GM19324 (cell line): ENCODE results near the gene MYLK.

Source experiments
- ATAC-seq: cut with Tn5 transposase; IDR thresholded peaks from one replicate; pipeline ENCODE4 v1.9.1; 2021; ENCODE audit warnings: mild to moderate bottlenecking, moderate library complexity; ENCODE audit not compliant: unreplicated experiment, low FRiP score

The MYLK gene

GRCh38 chr3:123684636-123685035 is 199.5 kb downstream of the MYLK start:
- ATAC-seq = no peak

- no peak for ATAC-seq
Measured at GRCh38 chr3:123684209-123684608, 199.9 kb downstream of the MYLK start.

GRCh38 chr3:123683505-123684154 is 200.5 kb downstream of the MYLK start:
- no peak for ATAC-seq

GRCh38 chr3:123682781-123683504 is 201.2 kb downstream of the MYLK start:
- no peak for ATAC-seq

- no peak for ATAC-seq
Measured at GRCh38 chr3:123682302-123682701, 201.8 kb downstream of the MYLK start.

GRCh38 chr3:123679712-123680386 is 204.3 kb downstream of the MYLK start:
- ATAC-seq = no peak

- ATAC-seq = no peak
Measured at GRCh38 chr3:123678108-123678511, 206.0 kb downstream of the MYLK start.

- no peak for ATAC-seq
Measured at GRCh38 chr3:123672429-123673146, 211.5 kb downstream of the MYLK start.

GRCh38 chr3:123670743-123671142 is 213.4 kb downstream of the MYLK start:
- ATAC-seq = no peak

- no peak for ATAC-seq
Measured at GRCh38 chr3:123668906-123669305, 215.2 kb downstream of the MYLK start.

GRCh38 chr3:123667784-123668183 is 216.3 kb downstream of the MYLK start:
- ATAC-seq = no peak

GRCh38 chr3:123664753-123665152 is 219.4 kb downstream of the MYLK start:
- no peak for ATAC-seq

- ATAC-seq = no peak
Measured at GRCh38 chr3:123663977-123664376, 220.2 kb downstream of the MYLK start.

GRCh38 chr3:123661973-123662372 is 222.2 kb downstream of the MYLK start:
- no peak for ATAC-seq

- no peak for ATAC-seq
Measured at GRCh38 chr3:123660900-123661299, 223.2 kb downstream of the MYLK start.

GRCh38 chr3:123660141-123660675 is 223.9 kb downstream of the MYLK start:
- ATAC-seq = no peak

GRCh38 chr3:123658852-123659206 is 225.3 kb downstream of the MYLK start:
- no peak for ATAC-seq

- no peak for ATAC-seq
Measured at GRCh38 chr3:123658118-123658851, 225.8 kb downstream of the MYLK start.

- no peak for ATAC-seq
Measured at GRCh38 chr3:123657568-123657967, 226.6 kb downstream of the MYLK start.

- no peak for ATAC-seq
Measured at GRCh38 chr3:123657111-123657510, 227.0 kb downstream of the MYLK start.
